Measurements from ENCODE around the gene TULP3.

DNA sequence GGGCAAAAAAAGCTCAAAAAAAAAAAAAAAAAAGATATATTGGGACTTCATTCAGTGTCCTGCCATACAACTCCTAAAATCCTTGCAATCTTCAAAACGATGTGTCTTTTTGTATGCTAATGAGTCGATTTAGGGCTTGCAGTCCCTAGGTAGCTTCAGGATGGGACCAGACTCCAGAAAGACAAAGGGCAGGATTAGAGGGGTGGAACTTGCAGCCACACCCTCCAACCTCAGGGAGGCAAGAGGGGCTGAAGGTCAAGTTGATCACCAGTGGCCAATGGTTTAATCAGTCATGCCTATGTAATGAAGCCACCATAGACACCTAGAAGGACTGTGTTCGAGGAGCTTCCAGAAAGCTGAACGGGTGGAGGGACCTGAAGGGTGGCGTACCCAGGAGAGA, 97.8 kb downstream of the TULP3 start:
- TF ChIP-seq EP300 (IDR thresholded peaks at IDR 0.05) (no peak), POLR2A (IDR thresholded peaks at IDR 0.05) (no peak)
- TF ChIP-seq, protein P1, sequence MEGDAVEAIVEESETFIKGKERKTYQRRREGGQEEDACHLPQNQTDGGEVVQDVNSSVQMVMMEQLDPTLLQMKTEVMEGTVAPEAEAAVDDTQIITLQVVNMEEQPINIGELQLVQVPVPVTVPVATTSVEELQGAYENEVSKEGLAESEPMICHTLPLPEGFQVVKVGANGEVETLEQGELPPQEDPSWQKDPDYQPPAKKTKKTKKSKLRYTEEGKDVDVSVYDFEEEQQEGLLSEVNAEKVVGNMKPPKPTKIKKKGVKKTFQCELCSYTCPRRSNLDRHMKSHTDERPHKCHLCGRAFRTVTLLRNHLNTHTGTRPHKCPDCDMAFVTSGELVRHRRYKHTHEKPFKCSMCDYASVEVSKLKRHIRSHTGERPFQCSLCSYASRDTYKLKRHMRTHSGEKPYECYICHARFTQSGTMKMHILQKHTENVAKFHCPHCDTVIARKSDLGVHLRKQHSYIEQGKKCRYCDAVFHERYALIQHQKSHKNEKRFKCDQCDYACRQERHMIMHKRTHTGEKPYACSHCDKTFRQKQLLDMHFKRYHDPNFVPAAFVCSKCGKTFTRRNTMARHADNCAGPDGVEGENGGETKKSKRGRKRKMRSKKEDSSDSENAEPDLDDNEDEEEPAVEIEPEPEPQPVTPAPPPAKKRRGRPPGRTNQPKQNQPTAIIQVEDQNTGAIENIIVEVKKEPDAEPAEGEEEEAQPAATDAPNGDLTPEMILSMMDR (IDR thresholded peaks at IDR 0.05): no peak
